ENCODE measurements around the gene PNKD. TPM values are rescaled to one million over a fixed set of nuclear protein-coding genes. Genes with fewer than 3 reads are reported as not detected.

Gene PNKD
- total RNA-seq, 1 donor from 2014 or later, result 18.0 TPM

- no peak for DNase-seq (ENCODE audit: low read depth, low spot score)
Measured at GRCh38 chr2:218341381-218341780, 71.1 kb downstream of the PNKD start.

GRCh38 chr2:218342837-218343236, 72.5 kb downstream of the PNKD start:
- no peak for DNase-seq (ENCODE audit: low read depth, low spot score)

- no peak for DNase-seq (ENCODE audit: low read depth, low spot score)
Measured at GRCh38 chr2:218343591-218343990, 73.3 kb downstream of the PNKD start.

- DNase-seq (ENCODE audit: low read depth, low spot score), result no peak
Measured at GRCh38 chr2:218344090-218344754, 73.9 kb downstream of the PNKD start.

- DNase-seq (ENCODE audit: low read depth, low spot score), result no peak
Measured at GRCh38 chr2:218344755-218345417, 74.6 kb downstream of the PNKD start.

- no peak for DNase-seq (ENCODE audit: low read depth, low spot score)
Measured at GRCh38 chr2:218345491-218346236, 75.3 kb downstream of the PNKD start.

- DNase-seq (ENCODE audit: low read depth, low spot score), result no peak
Measured at GRCh38 chr2:218347172-218347571, 76.9 kb downstream of the PNKD start.

GRCh38 chr2:218354045-218354444, 83.7 kb downstream of the PNKD start:
- DNase-seq (ENCODE audit: low read depth, low spot score), result no peak

- DNase-seq (ENCODE audit: low read depth, low spot score), result no peak
Measured at GRCh38 chr2:218354850-218355443, 84.6 kb downstream of the PNKD start.

GRCh38 chr2:218357236-218358177, 87.2 kb downstream of the PNKD start:
- no peak for DNase-seq (ENCODE audit: low read depth, low spot score)

GRCh38 chr2:218360453-218360852, 90.1 kb downstream of the PNKD start:
- no peak for DNase-seq (ENCODE audit: low read depth, low spot score)

GRCh38 chr2:218362606-218363005, 92.3 kb downstream of the PNKD start:
- no peak for DNase-seq (ENCODE audit: low read depth, low spot score)

GRCh38 chr2:218363736-218364135, 93.4 kb downstream of the PNKD start:
- no peak for DNase-seq (ENCODE audit: low read depth, low spot score)

GRCh38 chr2:218364196-218364595, 93.9 kb downstream of the PNKD start:
- DNase-seq (ENCODE audit: low read depth, low spot score), result no peak

GRCh38 chr2:218366621-218367414, 96.5 kb downstream of the PNKD start:
- DNase-seq (ENCODE audit: low read depth, low spot score), result no peak

- DNase-seq (ENCODE audit: low read depth, low spot score), result no peak
Measured at GRCh38 chr2:218367415-218368149, 97.3 kb downstream of the PNKD start.

- no peak for DNase-seq (ENCODE audit: low read depth, low spot score)
Measured at GRCh38 chr2:218368150-218368528, 97.8 kb downstream of the PNKD start.

GRCh38 chr2:218368621-218369153, 98.4 kb downstream of the PNKD start:
- no peak for DNase-seq (ENCODE audit: low read depth, low spot score)

- DNase-seq (ENCODE audit: low read depth, low spot score), result no peak
Measured at GRCh38 chr2:218369330-218369729, 99.0 kb downstream of the PNKD start.

Measured in pulmonary artery endothelial cell (primary cell).